Measurements from ENCODE around the gene FAM181A.

DNA sequence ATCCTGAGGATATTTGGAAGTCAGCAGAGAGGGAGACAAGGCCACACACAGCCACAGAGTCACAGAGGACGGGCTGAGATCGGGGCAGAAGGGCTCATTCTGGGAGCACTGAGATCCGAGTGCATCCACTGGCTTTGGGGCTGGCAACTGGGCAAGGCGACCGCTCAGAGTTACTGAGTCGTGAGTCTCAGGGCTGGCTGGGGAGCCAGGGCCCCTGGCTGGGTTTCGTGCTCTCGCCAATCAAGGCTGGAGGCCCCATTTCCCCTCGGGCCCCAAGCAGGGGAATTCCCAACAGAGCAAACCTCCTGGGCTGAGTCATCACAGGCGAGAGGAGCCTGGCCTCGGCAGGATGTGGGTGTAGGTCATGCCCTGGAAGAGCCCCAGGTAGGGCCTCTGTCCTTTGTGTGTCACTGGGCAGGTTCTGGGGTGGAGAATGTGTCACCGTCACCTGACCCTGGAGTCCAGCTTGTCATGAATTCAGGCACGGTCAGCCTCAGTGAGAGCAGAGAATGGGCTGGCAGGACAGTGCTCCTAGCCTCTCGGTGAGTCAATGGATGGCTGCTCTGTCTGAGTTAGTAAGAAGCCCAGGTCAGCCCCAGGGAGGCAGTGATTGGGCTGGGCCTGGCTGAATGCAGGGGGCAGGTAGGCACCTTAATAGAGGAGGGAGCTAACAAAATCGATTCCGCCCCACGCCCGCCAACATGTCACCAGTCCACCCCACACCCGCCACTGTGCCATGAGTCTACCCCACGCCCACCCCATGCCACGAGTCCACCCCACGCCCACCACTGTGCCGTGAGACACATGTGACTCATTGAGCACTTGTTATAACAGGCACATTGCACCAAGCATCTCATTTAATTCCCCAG lies 32.3 kb downstream of the FAM181A start:
- TF ChIP-seq, protein P1, sequence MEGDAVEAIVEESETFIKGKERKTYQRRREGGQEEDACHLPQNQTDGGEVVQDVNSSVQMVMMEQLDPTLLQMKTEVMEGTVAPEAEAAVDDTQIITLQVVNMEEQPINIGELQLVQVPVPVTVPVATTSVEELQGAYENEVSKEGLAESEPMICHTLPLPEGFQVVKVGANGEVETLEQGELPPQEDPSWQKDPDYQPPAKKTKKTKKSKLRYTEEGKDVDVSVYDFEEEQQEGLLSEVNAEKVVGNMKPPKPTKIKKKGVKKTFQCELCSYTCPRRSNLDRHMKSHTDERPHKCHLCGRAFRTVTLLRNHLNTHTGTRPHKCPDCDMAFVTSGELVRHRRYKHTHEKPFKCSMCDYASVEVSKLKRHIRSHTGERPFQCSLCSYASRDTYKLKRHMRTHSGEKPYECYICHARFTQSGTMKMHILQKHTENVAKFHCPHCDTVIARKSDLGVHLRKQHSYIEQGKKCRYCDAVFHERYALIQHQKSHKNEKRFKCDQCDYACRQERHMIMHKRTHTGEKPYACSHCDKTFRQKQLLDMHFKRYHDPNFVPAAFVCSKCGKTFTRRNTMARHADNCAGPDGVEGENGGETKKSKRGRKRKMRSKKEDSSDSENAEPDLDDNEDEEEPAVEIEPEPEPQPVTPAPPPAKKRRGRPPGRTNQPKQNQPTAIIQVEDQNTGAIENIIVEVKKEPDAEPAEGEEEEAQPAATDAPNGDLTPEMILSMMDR (IDR thresholded peaks at IDR 0.05): no peak
- TF ChIP-seq EZH2phosphoT487 (IDR thresholded peaks at IDR 0.05): no peak
